K562 (cell line): ENCODE results near the gene POMGNT2. TPM values are rescaled to one million over a fixed set of nuclear protein-coding genes. Genes with fewer than 3 reads are reported as not detected.

Source experiments
- ATAC-seq: fragments of 200-7000 bp; cut with Tn5 transposase; 3 replicates; pipeline ENCODE4 v1.9.1; 2020; ENCODE audit warnings: moderate library complexity
- BruUV-seq: library from RNA; stranded (reverse); fragments of 400-500 nt; replicated peaks from 2 replicates; lab custom pipeline; 2021; lab: Mats Ljungman, UMichigan
- CTCF ChIA-PET: fragments of 300-600 bp; formaldehyde crosslinking; extraction: SDS; loops from one replicate; lab custom pipeline; 2021; ENCODE audit warnings: low intra/inter-chr PET ratio; lab: Yijun Ruan, JAX
- POLR2A ChIA-PET: fragments of 300-600, 350-650 bp; sonication (Branson Sonifier 250); formaldehyde crosslinking; extraction: SDS; loops from one replicate; lab custom pipeline; 2021; ENCODE audit warnings: antibody characterized with exemption, inconsistent platforms; lab: Yijun Ruan, JAX
- DNase-seq, 4 experiments: peaks; one replicate each; pipeline versions ENCODE4 v3.0.0 to v3.0.0-alpha.2; 2011 to 2018; ENCODE audit warnings: low spot score in 3 of 4, mixed read lengths in 3 of 4; ENCODE audit errors: extremely low read depth in 1 of 4
- FAIRE-seq: peaks from 2 replicates; lab custom pipeline; 2011; peaks lifted over from hg19 to GRCh38; lab: Jason Lieb, UNC
- H2AFZ ChIP-seq: 2 replicates; pipeline ENCODE4 v1.6.0; 2011; ENCODE audit warnings: low read depth, low read length, control low read depth, inconsistent platforms
- H3K27ac ChIP-seq: fragments of 200-600 bp; 3 replicates; pipeline ENCODE4 v1.8.0; 2011; ENCODE audit warnings: low read depth, mild to moderate bottlenecking, control low read depth, inconsistent platforms, low read length, moderate library complexity, mixed read lengths; ENCODE audit errors: extremely low read depth
- H3K27me3 ChIP-seq, 2 experiments: fragments of 300-600 bp in 1 of 2; 2 replicates in 1 of 2; 3 replicates in 1 of 2; pipeline versions ENCODE4 v1.6.0 to v1.8.0; 2011; ENCODE audit warnings: inconsistent platforms in 2 of 2, low read length in 2 of 2, mild to moderate bottlenecking in 1 of 2, mixed read lengths in 1 of 2, moderate library complexity in 1 of 2; ENCODE audit not compliant: control insufficient read depth in 2 of 2, insufficient read depth in 2 of 2
- H3K36me3 ChIP-seq: fragments of 300-600 bp; 3 replicates; pipeline ENCODE4 v1.8.0; 2011; ENCODE audit warnings: mild to moderate bottlenecking, low read length, inconsistent platforms; ENCODE audit not compliant: control insufficient read depth, insufficient read depth
- H3K4me1 ChIP-seq, 2 experiments: fragments of 200-600 bp in 1 of 2; replicated peaks in 1 of 2; 2 replicates in 1 of 2; 3 replicates in 1 of 2; pipeline versions ENCODE4 v1.5.1 to v1.8.0; 2011; ENCODE audit warnings: inconsistent platforms in 2 of 2, low read length in 2 of 2, mild to moderate bottlenecking in 1 of 2, mixed read lengths in 1 of 2, moderate library complexity in 1 of 2; ENCODE audit not compliant: control insufficient read depth in 2 of 2, insufficient read depth in 2 of 2
- H3K4me2 ChIP-seq: 2 replicates; pipeline ENCODE4 v1.6.1; 2011; ENCODE audit warnings: low read length, control low read depth, inconsistent platforms, mixed read lengths; ENCODE audit not compliant: insufficient read depth
- H3K4me3 ChIP-seq: fragments of 200-600 bp; sonication (generic), shearing (Covaris generic); 2 replicates; pipeline ENCODE4 v1.5.1; 2016; ENCODE audit warnings: control low read depth, inconsistent platforms
- H3K79me2 ChIP-seq: fragments of 200-600 bp; 3 replicates; pipeline ENCODE4 v1.8.0; 2011; ENCODE audit warnings: low read length, inconsistent platforms; ENCODE audit not compliant: control insufficient read depth, insufficient read depth
- H3K9ac ChIP-seq, 2 experiments: 2 replicates each; pipeline versions ENCODE4 v1.6.0 to v1.6.1; 2011; ENCODE audit warnings: low read depth in 2 of 2, low read length in 2 of 2, control low read depth in 1 of 2, inconsistent platforms in 1 of 2, mild to moderate bottlenecking in 1 of 2, mixed read lengths in 1 of 2; ENCODE audit not compliant: insufficient read depth in 1 of 2
- H3K9me1 ChIP-seq: one replicate; pipeline ENCODE4 v1.6.0; 2011; ENCODE audit warnings: inconsistent platforms, mild to moderate bottlenecking, low read length, moderate library complexity; ENCODE audit not compliant: control insufficient read depth, insufficient read depth
- H3K9me3 ChIP-seq: replicated peaks from 2 replicates; pipeline ENCODE4 v1.5.1; 2011; ENCODE audit warnings: low read depth, low read length, inconsistent platforms; ENCODE audit not compliant: control insufficient read depth, insufficient read depth
- H4K20me1 ChIP-seq: replicated peaks from 2 replicates; pipeline ENCODE4 v1.6.1; 2011; ENCODE audit warnings: low read length, inconsistent platforms, mixed read lengths; ENCODE audit not compliant: control insufficient read depth, insufficient read depth
- CGGBP1 ChIP-seq: fragments of 250-450 bp; sonication (Bioruptor Pico); IDR thresholded peaks from 2 replicates; pipeline ENCODE4 v1.9.0; 2021; ENCODE audit warnings: mild to moderate bottlenecking
- CHD4 ChIP-seq: fragments of 200-600 bp; sonication (generic); IDR thresholded peaks from 3 replicates; pipeline ENCODE4 v1.6.1; 2012; ENCODE audit warnings: low read depth, mild to moderate bottlenecking, mixed read lengths, low read length, inconsistent platforms; ENCODE audit not compliant: insufficient read depth, insufficient replicate concordance, poor library complexity, severe bottlenecking
- KAT7 ChIP-seq: sonication (generic); formaldehyde crosslinking; IDR thresholded peaks from 2 replicates; pipeline ENCODE4 v1.8.0; 2022; ENCODE audit warnings: missing genetic modification reagents, mild to moderate bottlenecking, borderline replicate concordance
- MAZ ChIP-seq, 2 experiments: fragments of 450-650 bp in 1 of 2; sonication (generic) in 1 of 2; formaldehyde crosslinking; IDR thresholded peaks in 1 of 2; conservative IDR thresholded peaks in 1 of 2; 2 replicates each; pipeline versions ENCODE4 v1.4.0 to v1.5.0; 2020; ENCODE audit warnings: mild to moderate bottlenecking in 1 of 2, missing genetic modification reagents in 1 of 2
- MTA2 ChIP-seq: fragments of 450-650 bp; IDR thresholded peaks from 2 replicates; pipeline ENCODE4 v1.6.1; 2016; ENCODE audit warnings: low read depth
- PHB2 ChIP-seq: fragments of 450-650 bp; IDR thresholded peaks from 2 replicates; pipeline ENCODE4 v1.6.1; 2017; ENCODE audit warnings: low read depth
- POLR2AphosphoS2 ChIP-seq: IDR thresholded peaks from 2 replicates; pipeline ENCODE4 v1.6.1; 2012; ENCODE audit warnings: low read length, improper control_type of control experiment
- RBM22 ChIP-seq: fragments of 200-400 bp; formaldehyde crosslinking; IDR thresholded peaks from 2 replicates; pipeline ENCODE4 v1.6.1; 2018; ENCODE audit warnings: low read length, low read depth; ENCODE audit not compliant: poor library complexity, severe bottlenecking
- ZBED1 ChIP-seq: IDR thresholded peaks from 2 replicates; pipeline ENCODE4 v1.6.1; 2014
- ZBTB1 ChIP-seq: sonication (generic); formaldehyde crosslinking; IDR thresholded peaks from 2 replicates; pipeline ENCODE4 v1.8.1; 2023; ENCODE audit warnings: missing genetic modification reagents, low read depth, mild to moderate bottlenecking, borderline replicate concordance
- ZNF431 ChIP-seq: sonication (generic); formaldehyde crosslinking; IDR thresholded peaks from 2 replicates; pipeline ENCODE4 v1.8.0; 2022; ENCODE audit warnings: mild to moderate bottlenecking, missing genetic modification reagents
- whole genome bisulfite sequencing: fragments of 100-300 bp; shearing (Covaris generic); methylation state at CpG from one replicate; pipeline ENCODE4 v1.1.6; 2016; ENCODE audit warnings: low coverage, mixed read lengths; ENCODE audit not compliant: insufficient coverage; ENCODE audit errors: missing lambda C conversion rate; 5-methylcytosine and 5-hydroxymethylcytosine counted together
- in situ Hi-C: fragments of 300-500 bp; cut with MboI; formaldehyde crosslinking; loops from 4 replicates; pipeline ENCODE4 v1.15.0; 2018; ENCODE audit warnings: inconsistent platforms, mixed read lengths
- intact Hi-C: fragments of 100-400 bp; cut with micrococcal nuclease; formaldehyde crosslinking; loops from 2 replicates; pipeline ENCODE4 v1.14.2; 2022
- polyA plus RNA-seq, 8 experiments: library from polyadenylated mRNA; depleted of rRNA in 4 of 8; stranded (reverse) in 5 of 8; unstranded in 3 of 8; fragments of >200 nt; fragmentation: Nextera tagmentation in 2 of 8; fragmentation: Illumina TruSeq in 1 of 8; extraction: Ambion mirVana in 2 of 8; extraction: Trizol in 1 of 8; gene quantifications; 2 replicates each; pipeline versions ENCODE4 v1.2.1 to v1.2.3, GENCODE V29; 2011 to 2014; ENCODE audit warnings: inconsistent platforms in 1 of 8, missing spikeins in 1 of 8
- total RNA-seq, 7 experiments: library from RNA; depleted of rRNA in 6 of 7; stranded (reverse); fragments of >200 nt in 6 of 7; fragmentation: Illumina TruSeq in 2 of 7; extraction: Trizol in 2 of 7; gene quantifications; 2 replicates each; pipeline versions ENCODE4 v1.2.1 to v1.2.3, GENCODE V29; 2011 to 2021; ENCODE audit warnings: low replicate concordance in 1 of 7
- TF ChIP-seq, protein P1 (sequence below): fragments of 450-650 bp; formaldehyde crosslinking; IDR thresholded peaks from 2 replicates; pipeline ENCODE4 v1.4.0; 2022; ENCODE audit warnings: missing genetic modification characterization

POMGNT2 gene
- total and polyA plus RNA-seq, 9 of the 15 experiments (the other 6 are each of a cell fraction or from before 2014, with no cell fraction given): 0.65 to 14.1 (median 10.3) TPM

DNA sequence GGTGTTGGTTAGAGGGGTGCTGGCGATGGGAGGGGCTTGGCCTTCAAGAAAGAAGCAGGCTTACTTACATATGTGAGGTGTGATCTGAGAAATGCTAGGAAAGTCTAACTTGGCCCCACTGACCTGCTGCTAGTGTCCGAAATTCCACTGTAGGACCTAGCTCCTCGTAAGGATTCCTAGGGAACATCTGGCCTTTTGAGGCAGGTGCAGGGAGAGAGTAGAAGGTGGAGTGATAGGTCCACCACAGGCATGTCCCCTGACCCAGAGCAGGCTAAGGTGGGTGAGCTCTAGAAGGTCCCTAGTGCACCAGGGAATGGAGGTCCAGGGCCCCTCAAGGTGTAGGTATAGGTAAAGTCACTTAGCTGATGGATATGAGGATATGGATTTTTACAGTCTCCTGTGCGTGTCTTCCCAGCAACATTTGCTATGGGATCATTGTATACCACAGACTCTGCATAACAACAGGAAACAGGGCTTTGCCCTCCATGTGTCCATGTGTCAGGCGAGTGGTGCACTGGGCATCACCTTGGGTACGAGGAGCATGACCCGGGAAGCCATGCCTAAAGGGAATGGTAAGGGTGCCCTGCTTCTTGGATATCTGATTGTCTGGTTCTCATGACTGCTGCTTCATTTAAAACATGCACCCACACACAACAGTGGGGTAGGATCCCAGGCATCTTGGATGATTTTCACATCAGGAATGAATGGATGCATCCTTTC is 32.6 kb downstream of the POMGNT2 start (continued):
- TF ChIP-seq, protein P1, sequence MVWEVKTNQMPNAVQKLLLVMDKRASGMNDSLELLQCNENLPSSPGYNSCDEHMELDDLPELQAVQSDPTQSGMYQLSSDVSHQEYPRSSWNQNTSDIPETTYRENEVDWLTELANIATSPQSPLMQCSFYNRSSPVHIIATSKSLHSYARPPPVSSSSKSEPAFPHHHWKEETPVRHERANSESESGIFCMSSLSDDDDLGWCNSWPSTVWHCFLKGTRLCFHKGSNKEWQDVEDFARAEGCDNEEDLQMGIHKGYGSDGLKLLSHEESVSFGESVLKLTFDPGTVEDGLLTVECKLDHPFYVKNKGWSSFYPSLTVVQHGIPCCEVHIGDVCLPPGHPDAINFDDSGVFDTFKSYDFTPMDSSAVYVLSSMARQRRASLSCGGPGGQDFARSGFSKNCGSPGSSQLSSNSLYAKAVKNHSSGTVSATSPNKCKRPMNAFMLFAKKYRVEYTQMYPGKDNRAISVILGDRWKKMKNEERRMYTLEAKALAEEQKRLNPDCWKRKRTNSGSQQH (CRISPR knock-in tag): no peak
- TF ChIP-seq ZBTB1 (CRISPR knock-in tag) (no peak), RBM22 (no peak), POLR2AphosphoS2 (no peak), MTA2 (no peak), ZNF431 (CRISPR knock-in tag) (no peak), ZBED1 (no peak), KAT7 (CRISPR knock-in tag) (no peak), CHD4 (no peak)

- CTCF ChIA-PET: no interaction called here
- Histone ChIP-seq H3K9me1 (no peaks in the 10 kb centered on the region), H3K79me2 (no peaks in the 10 kb centered on the region), H3K27ac (no peak overlapping the region), H3K4me2 (no peak overlapping the region), H4K20me1 (no peaks in the 10 kb centered on the region), H3K4me1 (no peaks in the 10 kb centered on the region), H2AFZ (no peak overlapping the region), H3K27me3 (peaks cover 0 to 9% of the 10 kb centered on the region in 2 experiments; a peak in 2 of 5 replicates), H3K9me3 (no peaks in the 10 kb centered on the region), H3K9ac (no peak overlapping the region), H3K4me3 (no peak overlapping the region), H3K36me3 (no peaks in the 10 kb centered on the region)
- ATAC-seq: no peak
- POLR2A ChIA-PET: no interaction called here
- FAIRE-seq: no peak
- WGBS: 0% methylated on average over 4 of the region's 4 CpGs
- TF ChIP-seq PHB2 (no peak), CGGBP1 (CRISPR knock-in tag) (no peak), MAZ (CRISPR knock-in tag; conservative IDR thresholded peaks at IDR 0.05 in 1 of 2, IDR thresholded peaks at IDR 0.05 in 1 of 2) (no peak)
- no peak for DNase-seq
- BruUV-seq: no TSS peak
- in situ Hi-C loops: no loop called here
- intact Hi-C loops: loop anchor here (10.0 kb wide), 1 partner anchor 108 kb away; no protein-coding TSS in a partner anchor
Observed at GRCh38 chr3:43072361-43072760, 33.5 kb downstream of the POMGNT2 start.
